Spinal cord (tissue), 10 donors: Measurements from ENCODE around the gene PHF11. TPM values are rescaled to one million over a fixed set of nuclear protein-coding genes. Genes with fewer than 3 reads are reported as not detected.
A peak's percentile ranks its signal among the peaks of the same experiment; 100 is the strongest.

ENCODE experiments used
- DNase-seq, 6 donors: peaks; one replicate each; pipeline versions ENCODE4 v3.0.0 to v3.0.0-alpha.2; 2013 to 2015; ENCODE audit warnings: low spot score in 6 of 6, low read depth in 4 of 6
- H3K27ac ChIP-seq: one replicate; pipeline ENCODE4 v1.5.1; 2013; ENCODE audit warnings: low read depth, low read length, control low read depth
- H3K27me3 ChIP-seq: one replicate; pipeline ENCODE4 v1.6.1; 2013; ENCODE audit warnings: low read length; ENCODE audit not compliant: control insufficient read depth, insufficient read depth
- H3K36me3 ChIP-seq: one replicate; pipeline ENCODE4 v1.6.1; 2013; ENCODE audit warnings: low read length; ENCODE audit not compliant: control insufficient read depth, insufficient read depth
- H3K4me1 ChIP-seq: one replicate; pipeline ENCODE4 v1.6.1; 2013; ENCODE audit warnings: low read length; ENCODE audit not compliant: control insufficient read depth, insufficient read depth
- H3K4me3 ChIP-seq: one replicate; pipeline ENCODE4 v1.5.1; 2013; ENCODE audit warnings: low read depth, low read length, control low read depth
- H3K9me3 ChIP-seq: one replicate; pipeline ENCODE4 v1.6.1; 2013; ENCODE audit warnings: low read length; ENCODE audit not compliant: control insufficient read depth, insufficient read depth
- WGBS: methylation state at CpG from one replicate; pipeline ENCODE4 v1.1.5; 2013; ENCODE audit warnings: missing lambda C conversion rate; ENCODE audit not compliant: insufficient coverage; 5-methylcytosine and 5-hydroxymethylcytosine counted together
- polyA plus RNA-seq, 2 donors: library from polyadenylated mRNA; unstranded; fragments of 120-200 nt; gene quantifications; one replicate each; pipeline ENCODE4 v1.2.1, GENCODE V29; 2013; ENCODE audit not compliant: insufficient read length in 2 of 2
- total RNA-seq, 2 donors: library from RNA; depleted of rRNA in 1 of 2; stranded (reverse); fragments of 120-200 nt in 1 of 2; fragments of >200 nt in 1 of 2; gene quantifications; one replicate each; pipeline versions ENCODE4 v1.2.3 to v1.2.4, GENCODE V29; 2013 to 2014
- donor health status: healthy.

The PHF11 gene
- total and polyA plus RNA-seq, 4 donors = 20.5 to 34.0 (median 28.0) TPM

GRCh38 chr13:49521224-49521623 lies 25.5 kb downstream of the PHF11 start:
- no peaks in the 10 kb centered on the region for H3K4me1 ChIP-seq
- no peaks in the 10 kb centered on the region for H3K27me3 ChIP-seq
- H3K9me3 ChIP-seq = no peaks in the 10 kb centered on the region
- H3K36me3 ChIP-seq = no peaks in the 10 kb centered on the region
- no CpG with 5 or more reads among the region's 4 CpGs for WGBS
- no peak overlapping the region for H3K4me3 ChIP-seq
- DNase-seq = peak in 1 of 6 donors; percentile 55
- H3K27ac ChIP-seq = no peak overlapping the region

GRCh38 chr13:49524740-49525501 lies 29.2 kb downstream of the PHF11 start:
- Histone ChIP-seq H3K4me1 (no peaks in the 10 kb centered on the region), H3K27me3 (no peaks in the 10 kb centered on the region), H3K36me3 (no peaks in the 10 kb centered on the region), H3K27ac (no peak overlapping the region), H3K9me3 (no peaks in the 10 kb centered on the region), H3K4me3 (no peak overlapping the region)
- WGBS = 100% methylated on average over 1 of the region's 5 CpGs
- no peak for DNase-seq

- 60% methylated on average over 1 of the region's 2 CpGs for WGBS
- H3K27ac ChIP-seq = no peak overlapping the region
- no peak for DNase-seq
Observed at GRCh38 chr13:49527123-49527522, 31.4 kb downstream of the PHF11 start.

GRCh38 chr13:49528161-49528560 lies 32.4 kb downstream of the PHF11 start:
- no CpG with 5 or more reads among the region's 1 CpG for WGBS
- Histone ChIP-seq H3K9me3 (no peaks in the 10 kb centered on the region), H3K4me3 (no peak overlapping the region), H3K4me1 (no peaks in the 10 kb centered on the region), H3K27ac (no peak overlapping the region), H3K27me3 (no peaks in the 10 kb centered on the region), H3K36me3 (no peaks in the 10 kb centered on the region)
- no peak for DNase-seq

More at GRCh38 chr13:49527123-49527522, 31.4 kb downstream of the PHF11 start:
- Histone ChIP-seq H3K27me3 (no peaks in the 10 kb centered on the region), H3K4me3 (no peak overlapping the region), H3K36me3 (no peaks in the 10 kb centered on the region), H3K4me1 (no peaks in the 10 kb centered on the region), H3K9me3 (no peaks in the 10 kb centered on the region)

GRCh38 chr13:49530457-49530856 lies 34.7 kb downstream of the PHF11 start:
- no peak for DNase-seq
- no peaks in the 10 kb centered on the region for H3K27me3 ChIP-seq
- no peaks in the 10 kb centered on the region for H3K9me3 ChIP-seq
- no peak overlapping the region for H3K4me3 ChIP-seq
- 77% methylated on average over 4 of the region's 7 CpGs for WGBS
- H3K27ac ChIP-seq = no peak overlapping the region
- H3K36me3 ChIP-seq = no peaks in the 10 kb centered on the region
- H3K4me1 ChIP-seq = no peaks in the 10 kb centered on the region

- no peak overlapping the region for H3K27ac ChIP-seq
- no peaks in the 10 kb centered on the region for H3K9me3 ChIP-seq
- WGBS = no CpG with 5 or more reads among the region's 1 CpG
Observed at GRCh38 chr13:49532593-49532992, 36.8 kb downstream of the PHF11 start.

GRCh38 chr13:49533011-49533410 lies 37.3 kb downstream of the PHF11 start:
- Histone ChIP-seq H3K9me3 (no peaks in the 10 kb centered on the region), H3K27me3 (no peaks in the 10 kb centered on the region), H3K27ac (no peak overlapping the region), H3K4me1 (no peaks in the 10 kb centered on the region), H3K36me3 (no peaks in the 10 kb centered on the region), H3K4me3 (no peak overlapping the region)
- no peak for DNase-seq

More at GRCh38 chr13:49532593-49532992, 36.8 kb downstream of the PHF11 start:
- Histone ChIP-seq H3K27me3 (no peaks in the 10 kb centered on the region), H3K4me3 (no peak overlapping the region), H3K4me1 (no peaks in the 10 kb centered on the region), H3K36me3 (no peaks in the 10 kb centered on the region)
- no peak for DNase-seq

GRCh38 chr13:49533591-49534269 lies 38.0 kb downstream of the PHF11 start:
- Histone ChIP-seq H3K36me3 (peaks cover 3% of the 10 kb centered on the region), H3K27me3 (no peaks in the 10 kb centered on the region), H3K27ac (no peak overlapping the region), H3K9me3 (no peaks in the 10 kb centered on the region), H3K4me3 (no peak overlapping the region), H3K4me1 (no peaks in the 10 kb centered on the region)
- DNase-seq = no peak
- 87% methylated on average over 5 of the region's 7 CpGs for WGBS

GRCh38 chr13:49536144-49536873 lies 40.6 kb downstream of the PHF11 start:
- no peaks in the 10 kb centered on the region for H3K9me3 ChIP-seq
- H3K4me1 ChIP-seq = no peaks in the 10 kb centered on the region
- no peaks in the 10 kb centered on the region for H3K27me3 ChIP-seq
- H3K4me3 ChIP-seq = no peak overlapping the region
- DNase-seq = no peak
- H3K27ac ChIP-seq = no peak overlapping the region
- WGBS = 80% methylated on average over 3 of the region's 7 CpGs
- peaks cover 3% of the 10 kb centered on the region for H3K36me3 ChIP-seq
